Measurements from ENCODE around the gene PSEN2. TPM values are rescaled to one million over a fixed set of nuclear protein-coding genes. Genes with fewer than 3 reads are reported as not detected.

PSEN2 gene
- total RNA-seq, 2 experiments from 2014 or later = 0.48 to 1.7 TPM

- Histone ChIP-seq H4K20me1 (ENCODE audit: insufficient read depth, low read length) (no peaks in the 10 kb centered on the region), H3K4me1 (ENCODE audit: insufficient read depth, low read length, poor library complexity, severe bottlenecking) (peaks cover 6% of the 10 kb centered on the region), H3K4me2 (ENCODE audit: low read length) (peak overlapping the region; percentile 68), H3K27ac (ENCODE audit: low read depth, low read length, poor library complexity, severe bottlenecking) (no peak overlapping the region), H3K4me3 (ENCODE audit: low read depth, low read length, poor library complexity, severe bottlenecking) (peak overlapping the region; percentile 54), H3K9me2 (ENCODE audit: insufficient read depth, low read length) (no peaks in the 10 kb centered on the region), H3K36me3 (ENCODE audit: insufficient read depth, low read length) (no peaks in the 10 kb centered on the region), H3K9me3 (ENCODE audit: low read length) (no peaks in the 10 kb centered on the region), H2AFZ (ENCODE audit: low read length) (peak overlapping the region; percentile 53; the same call in 1 of the 2 replicates), H3K79me2 (ENCODE audit: insufficient read depth, low read depth, low read length) (no peaks in the 10 kb centered on the region)
- POLR2A ChIA-PET = no interaction called here
- TF ChIP-seq, protein P1, sequence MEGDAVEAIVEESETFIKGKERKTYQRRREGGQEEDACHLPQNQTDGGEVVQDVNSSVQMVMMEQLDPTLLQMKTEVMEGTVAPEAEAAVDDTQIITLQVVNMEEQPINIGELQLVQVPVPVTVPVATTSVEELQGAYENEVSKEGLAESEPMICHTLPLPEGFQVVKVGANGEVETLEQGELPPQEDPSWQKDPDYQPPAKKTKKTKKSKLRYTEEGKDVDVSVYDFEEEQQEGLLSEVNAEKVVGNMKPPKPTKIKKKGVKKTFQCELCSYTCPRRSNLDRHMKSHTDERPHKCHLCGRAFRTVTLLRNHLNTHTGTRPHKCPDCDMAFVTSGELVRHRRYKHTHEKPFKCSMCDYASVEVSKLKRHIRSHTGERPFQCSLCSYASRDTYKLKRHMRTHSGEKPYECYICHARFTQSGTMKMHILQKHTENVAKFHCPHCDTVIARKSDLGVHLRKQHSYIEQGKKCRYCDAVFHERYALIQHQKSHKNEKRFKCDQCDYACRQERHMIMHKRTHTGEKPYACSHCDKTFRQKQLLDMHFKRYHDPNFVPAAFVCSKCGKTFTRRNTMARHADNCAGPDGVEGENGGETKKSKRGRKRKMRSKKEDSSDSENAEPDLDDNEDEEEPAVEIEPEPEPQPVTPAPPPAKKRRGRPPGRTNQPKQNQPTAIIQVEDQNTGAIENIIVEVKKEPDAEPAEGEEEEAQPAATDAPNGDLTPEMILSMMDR (conservative IDR thresholded peaks at IDR 0.05; ENCODE audit: low read length) = no peak
- TF ChIP-seq EZH2phosphoT487 (IDR thresholded peaks at IDR 0.05; ENCODE audit: borderline replicate concordance, low read depth, low read length) = no peak
- CTCF ChIA-PET (ENCODE audit: unreplicated experiment) = no interaction called here
- no TSS peak for BruUV-seq (replicated peaks)
- intact Hi-C loops (cut with micrococcal nuclease; ENCODE audit: unreplicated experiment) = no loop called here
- no peak for DNase-seq (ENCODE audit: low spot score)
Measured at GRCh38 chr1:226870026-226870400, 403 bp upstream of the PSEN2 start.

DNA sequence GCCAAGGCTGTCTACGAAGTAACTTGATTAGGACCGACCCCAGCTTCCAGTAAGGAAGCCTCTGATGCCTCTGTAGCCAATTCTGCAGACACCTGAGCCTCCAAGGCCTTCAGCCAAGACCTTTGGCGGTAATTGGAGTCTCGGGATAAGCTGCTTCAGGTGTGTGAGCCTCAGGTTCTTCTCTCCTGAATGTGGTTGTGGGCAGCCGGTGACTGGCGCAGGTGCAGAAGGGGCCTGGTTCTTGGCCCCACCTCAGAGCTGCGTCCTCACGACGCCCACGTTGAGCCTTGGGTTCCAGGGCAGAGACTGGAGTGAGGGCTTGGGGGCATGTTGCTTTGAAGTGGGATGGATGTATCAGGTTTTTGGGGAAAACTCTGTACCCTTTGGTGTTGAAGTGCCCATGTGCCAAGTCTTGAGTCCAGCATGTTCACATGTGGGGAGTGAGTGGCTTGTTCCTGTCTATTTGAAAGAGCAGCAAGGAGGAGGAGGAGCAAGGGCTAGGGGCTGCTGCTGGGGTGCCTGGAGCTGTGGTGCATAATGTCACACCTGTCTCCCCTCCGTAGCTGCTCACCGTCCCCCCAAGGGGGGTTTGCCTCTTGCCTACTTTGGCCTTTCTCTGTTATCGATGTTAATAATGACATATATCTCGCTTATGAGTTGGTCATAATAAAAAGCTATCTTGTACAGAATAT, 1.4 kb downstream of the PSEN2 start:
- TF ChIP-seq, protein P1 (conservative IDR thresholded peaks at IDR 0.05; ENCODE audit: low read length) = no peak
- no peak for TF ChIP-seq EZH2phosphoT487 (IDR thresholded peaks at IDR 0.05; ENCODE audit: borderline replicate concordance, low read depth, low read length)
- no peak for DNase-seq (ENCODE audit: low spot score)
- BruUV-seq (replicated peaks) = no TSS peak
- Histone ChIP-seq H4K20me1 (ENCODE audit: insufficient read depth, low read length) (no peaks in the 10 kb centered on the region), H3K9me3 (ENCODE audit: low read length) (no peaks in the 10 kb centered on the region), H3K9me2 (ENCODE audit: insufficient read depth, low read length) (no peaks in the 10 kb centered on the region), H3K27ac (ENCODE audit: low read depth, low read length, poor library complexity, severe bottlenecking) (no peak overlapping the region), H3K4me2 (ENCODE audit: low read length) (no peak overlapping the region), H3K4me3 (ENCODE audit: low read depth, low read length, poor library complexity, severe bottlenecking) (no peak overlapping the region), H2AFZ (ENCODE audit: low read length) (no peak overlapping the region), H3K36me3 (ENCODE audit: insufficient read depth, low read length) (no peaks in the 10 kb centered on the region), H3K79me2 (ENCODE audit: insufficient read depth, low read depth, low read length) (no peaks in the 10 kb centered on the region), H3K4me1 (ENCODE audit: insufficient read depth, low read length, poor library complexity, severe bottlenecking) (peaks cover 6% of the 10 kb centered on the region)
- ChIA-PET POLR2A (interaction anchor here (0.7 kb wide), 1 partner anchor 817 kb away, joined by 3 read pairs; no protein-coding TSS in a partner anchor), CTCF (ENCODE audit: unreplicated experiment) (no interaction called here)
- intact Hi-C loops (cut with micrococcal nuclease; ENCODE audit: unreplicated experiment) = no loop called here

DNA sequence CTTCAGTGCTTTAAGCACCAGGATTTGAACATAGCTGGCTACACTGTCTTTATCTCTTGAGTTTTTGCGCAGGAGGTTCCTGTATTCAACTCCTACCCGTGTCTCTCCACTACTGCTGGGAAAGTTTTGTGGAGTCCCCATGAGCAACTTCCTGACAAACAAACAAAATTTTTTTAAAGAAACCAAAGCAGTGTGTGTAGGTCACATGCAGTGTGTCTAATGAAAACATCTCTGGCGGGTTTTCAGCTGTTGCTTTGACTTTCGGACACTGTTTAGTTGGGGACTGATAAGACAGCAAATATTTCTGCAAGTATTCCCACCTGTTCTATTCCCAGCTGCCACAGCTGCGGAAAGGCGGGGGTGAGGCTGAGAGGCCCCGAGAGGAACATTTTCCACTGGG, 2.0 kb downstream of the PSEN2 start:
- TF ChIP-seq, protein P1 (conservative IDR thresholded peaks at IDR 0.05; ENCODE audit: low read length) = no peak
- no peak for TF ChIP-seq EZH2phosphoT487 (IDR thresholded peaks at IDR 0.05; ENCODE audit: borderline replicate concordance, low read depth, low read length)
- Histone ChIP-seq H3K9me3 (ENCODE audit: low read length) (no peaks in the 10 kb centered on the region), H3K27ac (ENCODE audit: low read depth, low read length, poor library complexity, severe bottlenecking) (no peak overlapping the region), H3K4me3 (ENCODE audit: low read depth, low read length, poor library complexity, severe bottlenecking) (no peak overlapping the region), H3K36me3 (ENCODE audit: insufficient read depth, low read length) (no peaks in the 10 kb centered on the region), H3K79me2 (ENCODE audit: insufficient read depth, low read depth, low read length) (no peaks in the 10 kb centered on the region), H2AFZ (ENCODE audit: low read length) (no peak overlapping the region), H3K4me1 (ENCODE audit: insufficient read depth, low read length, poor library complexity, severe bottlenecking) (peaks cover 6% of the 10 kb centered on the region), H3K4me2 (ENCODE audit: low read length) (no peak overlapping the region), H3K9me2 (ENCODE audit: insufficient read depth, low read length) (no peaks in the 10 kb centered on the region), H4K20me1 (ENCODE audit: insufficient read depth, low read length) (no peaks in the 10 kb centered on the region)
- no TSS peak for BruUV-seq (replicated peaks)
- ChIA-PET CTCF (ENCODE audit: unreplicated experiment) (no interaction called here), POLR2A (interaction anchor here (0.5 to 0.7 kb wide), 2 partner anchors 23 to 818 kb away, joined by 3 read pairs; no protein-coding TSS in a partner anchor)
- DNase-seq (ENCODE audit: low spot score) = no peak
- intact Hi-C loops (cut with micrococcal nuclease; ENCODE audit: unreplicated experiment) = no loop called here
